H9 (cell line): ENCODE results near the gene IGF1R. TPM values are rescaled to one million over a fixed set of nuclear protein-coding genes. Genes with fewer than 3 reads are reported as not detected.

Source experiments
- DNase-seq: peaks from one replicate; pipeline ENCODE4 v3.0.0-alpha.2; 2017
- H2AFZ ChIP-seq: one replicate; pipeline ENCODE4 v1.6.1; 2013; ENCODE audit warnings: mild to moderate bottlenecking, low read length, control low read depth, moderate library complexity
- H2AK5ac ChIP-seq: 2 replicates; pipeline ENCODE4 v1.6.1; 2013; ENCODE audit warnings: low read length, control low read depth, mixed read lengths; ENCODE audit not compliant: insufficient read length
- H2BK120ac ChIP-seq: one replicate; pipeline ENCODE4 v1.6.1; 2013; ENCODE audit warnings: low read depth, mild to moderate bottlenecking, low read length, control low read depth, inconsistent platforms; ENCODE audit not compliant: poor library complexity, severe bottlenecking
- H2BK12ac ChIP-seq: 2 replicates; pipeline ENCODE4 v1.6.1; 2013; ENCODE audit warnings: low read length, control low read depth, mixed read lengths, low read depth; ENCODE audit not compliant: insufficient read length
- H2BK15ac ChIP-seq: 2 replicates; pipeline ENCODE4 v1.6.1; 2013; ENCODE audit warnings: low read depth, low read length, control low read depth
- H2BK20ac ChIP-seq: one replicate; pipeline ENCODE4 v1.6.1; 2013; ENCODE audit warnings: low read depth, mild to moderate bottlenecking, low read length, control low read depth, inconsistent platforms; ENCODE audit not compliant: poor library complexity, severe bottlenecking
- H2BK5ac ChIP-seq: 2 replicates; pipeline ENCODE4 v1.6.1; 2013; ENCODE audit warnings: low read length, control low read depth, mixed read lengths; ENCODE audit not compliant: insufficient read length
- H3K14ac ChIP-seq: 2 replicates; pipeline ENCODE4 v1.6.1; 2013; ENCODE audit warnings: low read length, control low read depth; ENCODE audit not compliant: insufficient read depth
- H3K18ac ChIP-seq: 2 replicates; pipeline ENCODE4 v1.6.1; 2013; ENCODE audit warnings: low read depth, mild to moderate bottlenecking, mixed read lengths, low read length, control low read depth; ENCODE audit not compliant: insufficient read length
- H3K23ac ChIP-seq: 2 replicates; pipeline ENCODE4 v1.6.1; 2013; ENCODE audit warnings: low read length, control low read depth, mixed read lengths, low read depth; ENCODE audit not compliant: insufficient read length
- H3K23me2 ChIP-seq: 2 replicates; pipeline ENCODE4 v1.6.1; 2013; ENCODE audit warnings: low read depth, mild to moderate bottlenecking, mixed read lengths, low read length, control low read depth; ENCODE audit not compliant: insufficient read length, poor library complexity, severe bottlenecking
- H3K27ac ChIP-seq: 2 replicates; pipeline ENCODE4 v1.5.1; 2013; ENCODE audit warnings: low read length, control low read depth, mixed read lengths, low read depth; ENCODE audit not compliant: insufficient read length
- H3K27me3 ChIP-seq: 2 replicates; pipeline ENCODE4 v1.6.1; 2013; ENCODE audit warnings: low read length, control low read depth, inconsistent platforms; ENCODE audit not compliant: insufficient read depth
- H3K4ac ChIP-seq: 2 replicates; pipeline ENCODE4 v1.6.1; 2013; ENCODE audit warnings: low read depth, mild to moderate bottlenecking, control low read depth, inconsistent platforms, low read length, moderate library complexity
- H3K4me1 ChIP-seq: 2 replicates; pipeline ENCODE4 v1.6.1; 2013; ENCODE audit warnings: low read length, control low read depth, inconsistent platforms; ENCODE audit not compliant: insufficient read depth
- H3K4me2 ChIP-seq: 2 replicates; pipeline ENCODE4 v1.6.1; 2013; ENCODE audit warnings: low read length, control low read depth, mixed read lengths; ENCODE audit not compliant: insufficient read length, insufficient read depth
- H3K56ac ChIP-seq: 2 replicates; pipeline ENCODE4 v1.6.1; 2013; ENCODE audit warnings: low read depth, mild to moderate bottlenecking, mixed read lengths, low read length, control low read depth; ENCODE audit not compliant: insufficient read length
- H3K79me1 ChIP-seq: 2 replicates; pipeline ENCODE4 v1.6.1; 2013; ENCODE audit warnings: low read depth, mild to moderate bottlenecking, moderate library complexity, low read length, control low read depth, inconsistent platforms; ENCODE audit not compliant: insufficient read depth, poor library complexity, severe bottlenecking
- H3K79me2 ChIP-seq: 2 replicates; pipeline ENCODE4 v1.6.1; 2013; ENCODE audit warnings: low read length, control low read depth, inconsistent platforms; ENCODE audit not compliant: insufficient read depth
- H3K9ac ChIP-seq: 2 replicates; pipeline ENCODE4 v1.6.1; 2013; ENCODE audit warnings: low read length, control low read depth, mixed read lengths; ENCODE audit not compliant: insufficient read length; ENCODE audit errors: extremely low read depth
- H3K9me3 ChIP-seq: one replicate; pipeline ENCODE4 v1.6.1; 2013; ENCODE audit warnings: low read depth, low read length, inconsistent platforms; ENCODE audit not compliant: control insufficient read depth
- H3T11ph ChIP-seq: one replicate; pipeline ENCODE4 v1.6.1; 2013; ENCODE audit warnings: mild to moderate bottlenecking, low read length, control low read depth, inconsistent platforms
- H4K20me1 ChIP-seq: one replicate; pipeline ENCODE4 v1.6.1; 2013; ENCODE audit not compliant: control insufficient read depth, insufficient read length, insufficient read depth
- H4K5ac ChIP-seq: 2 replicates; pipeline ENCODE4 v1.6.1; 2013; ENCODE audit warnings: low read depth, mild to moderate bottlenecking, mixed read lengths, low read length, control low read depth; ENCODE audit not compliant: insufficient read length
- H4K8ac ChIP-seq: replicated peaks from 2 replicates; pipeline ENCODE4 v1.6.1; 2013; ENCODE audit warnings: low read length, control low read depth, mixed read lengths, low read depth; ENCODE audit not compliant: insufficient read length
- H4K91ac ChIP-seq: 2 replicates; pipeline ENCODE4 v1.6.1; 2013; ENCODE audit warnings: low read depth, mild to moderate bottlenecking, moderate library complexity, mixed read lengths, low read length, control low read depth; ENCODE audit not compliant: insufficient read length
- H3K27ac Mint-ChIP-seq, 3 experiments: 2 replicates in 2 of 3; 3 replicates in 1 of 3; pipeline ENCODE4 v1.8.0; 2020 to 2021; ENCODE audit warnings: mixed read lengths in 3 of 3, mild to moderate bottlenecking in 1 of 3, moderate library complexity in 1 of 3
- H3K27me3 Mint-ChIP-seq: 2 replicates; pipeline ENCODE4 v1.8.0; 2021; ENCODE audit warnings: low read depth, mild to moderate bottlenecking, moderate library complexity, mixed read lengths
- H3K36me3 Mint-ChIP-seq, 3 experiments: 2 replicates in 2 of 3; 3 replicates in 1 of 3; pipeline ENCODE4 v1.8.0; 2020 to 2021; ENCODE audit warnings: low read depth in 3 of 3, mixed read lengths in 3 of 3; ENCODE audit not compliant: insufficient read depth in 1 of 3
- H3K4me1 Mint-ChIP-seq, 2 experiments: 2 replicates each; pipeline ENCODE4 v1.8.0; 2020; ENCODE audit warnings: mixed read lengths in 2 of 2
- H3K4me3 Mint-ChIP-seq, 2 experiments: 2 replicates in 1 of 2; 3 replicates in 1 of 2; pipeline ENCODE4 v1.8.0; 2020 to 2021; ENCODE audit warnings: mild to moderate bottlenecking in 2 of 2, mixed read lengths in 2 of 2, moderate library complexity in 1 of 2
- H3K9me3 Mint-ChIP-seq, 2 experiments: 2 replicates in 1 of 2; 3 replicates in 1 of 2; pipeline ENCODE4 v1.8.0; 2020; ENCODE audit warnings: mild to moderate bottlenecking in 2 of 2, mixed read lengths in 2 of 2, moderate library complexity in 1 of 2
- WGBS: extraction: QIAGEN DNeasy Blood & Tissue Kit; methylation state at CpG from one replicate; pipeline ENCODE4 v1.1.7; 2013; ENCODE audit warnings: missing lambda C conversion rate, low lambda C conversion rate, mixed read lengths; ENCODE audit not compliant: insufficient read length; ENCODE audit errors: extremely low coverage; 5-methylcytosine and 5-hydroxymethylcytosine counted together
- total RNA-seq: library from RNA; stranded (reverse); gene quantifications from 2 replicates; pipeline ENCODE4 v1.2.1, GENCODE V29; 2021
- TF ChIP-seq, protein P1 (sequence below): fragments of 200-600 bp; sonication (generic); conservative IDR thresholded peaks from 3 replicates; pipeline ENCODE4 v1.8.0; 2021; ENCODE audit warnings: antibody characterized with exemption, mild to moderate bottlenecking

Gene IGF1R
- total RNA-seq, 1 experiment from 2014 or later: 70.0 TPM

- DNase-seq: no peak
- peaks cover 0 to 1% (median 0%) of the 10 kb centered on the region in 3 experiments; a peak in 3 of 7 replicates for H3K36me3 Mint-ChIP-seq
- H2AK5ac ChIP-seq: no peak overlapping the region
- no peak overlapping the region for H3K27ac Mint-ChIP-seq
- H3K79me2 ChIP-seq: peaks cover 18% of the 10 kb centered on the region; the same call in 1 of the 2 replicates
- no peak overlapping the region for H4K5ac ChIP-seq
- H4K20me1 ChIP-seq: no peaks in the 10 kb centered on the region
- no peak overlapping the region for H3K4me2 ChIP-seq
- no peak overlapping the region for H4K91ac ChIP-seq
- no peaks in the 10 kb centered on the region for H3K9me3 ChIP-seq
- no peak overlapping the region for H4K8ac ChIP-seq
- peaks cover 48% of the 10 kb centered on the region in 2 experiments for H3K4me1 Mint-ChIP-seq
- WGBS: no CpG with 5 or more reads among the region's 3 CpGs
- no peak overlapping the region for H3T11ph ChIP-seq
- no peak overlapping the region for H2AFZ ChIP-seq
- H3K23me2 ChIP-seq: no peaks in the 10 kb centered on the region
- no peaks in the 10 kb centered on the region for H3K27me3 ChIP-seq
- no peak overlapping the region for H3K4me3 Mint-ChIP-seq
- no peak overlapping the region for H3K9ac ChIP-seq
- no peak overlapping the region for H3K14ac ChIP-seq
- no peaks in the 10 kb centered on the region for H3K9me3 Mint-ChIP-seq
- H2BK120ac ChIP-seq: no peak overlapping the region
- no peak overlapping the region for H3K56ac ChIP-seq
- H2BK12ac ChIP-seq: no peak overlapping the region
- no peak overlapping the region for H3K18ac ChIP-seq
- TF ChIP-seq, protein P1, sequence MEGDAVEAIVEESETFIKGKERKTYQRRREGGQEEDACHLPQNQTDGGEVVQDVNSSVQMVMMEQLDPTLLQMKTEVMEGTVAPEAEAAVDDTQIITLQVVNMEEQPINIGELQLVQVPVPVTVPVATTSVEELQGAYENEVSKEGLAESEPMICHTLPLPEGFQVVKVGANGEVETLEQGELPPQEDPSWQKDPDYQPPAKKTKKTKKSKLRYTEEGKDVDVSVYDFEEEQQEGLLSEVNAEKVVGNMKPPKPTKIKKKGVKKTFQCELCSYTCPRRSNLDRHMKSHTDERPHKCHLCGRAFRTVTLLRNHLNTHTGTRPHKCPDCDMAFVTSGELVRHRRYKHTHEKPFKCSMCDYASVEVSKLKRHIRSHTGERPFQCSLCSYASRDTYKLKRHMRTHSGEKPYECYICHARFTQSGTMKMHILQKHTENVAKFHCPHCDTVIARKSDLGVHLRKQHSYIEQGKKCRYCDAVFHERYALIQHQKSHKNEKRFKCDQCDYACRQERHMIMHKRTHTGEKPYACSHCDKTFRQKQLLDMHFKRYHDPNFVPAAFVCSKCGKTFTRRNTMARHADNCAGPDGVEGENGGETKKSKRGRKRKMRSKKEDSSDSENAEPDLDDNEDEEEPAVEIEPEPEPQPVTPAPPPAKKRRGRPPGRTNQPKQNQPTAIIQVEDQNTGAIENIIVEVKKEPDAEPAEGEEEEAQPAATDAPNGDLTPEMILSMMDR: no peak
- no peak overlapping the region for H3K4ac ChIP-seq
- no peak overlapping the region for H2BK20ac ChIP-seq
- peaks cover 3% of the 10 kb centered on the region; the same call in 1 of the 2 replicates for H3K4me1 ChIP-seq
- H3K23ac ChIP-seq: no peak overlapping the region
- H2BK15ac ChIP-seq: no peak overlapping the region
- no peaks in the 10 kb centered on the region for H3K27me3 Mint-ChIP-seq
- H3K27ac ChIP-seq: no peak overlapping the region
- H3K79me1 ChIP-seq: no peaks in the 10 kb centered on the region
- no peak overlapping the region for H2BK5ac ChIP-seq
Measured at GRCh38 chr15:98872774-98873173, 224.4 kb downstream of the IGF1R start.
